PFSK-1 (cell line): ENCODE results near the gene TTLL10.

ENCODE experiments used
- FOXP2 ChIP-seq: optimal IDR thresholded peaks from 2 replicates; pipeline ENCODE3; 2011; ENCODE audit warnings: borderline replicate concordance, control low read depth, inconsistent platforms; ENCODE audit not compliant: insufficient read depth; ENCODE audit errors: extremely low read length, extremely low read depth
- POLR2AphosphoS5 ChIP-seq: IDR thresholded peaks from 2 replicates; pipeline ENCODE4 v1.6.1; 2012; ENCODE audit warnings: low read depth, mild to moderate bottlenecking, control low read depth, low read length, moderate library complexity
- SIN3A ChIP-seq: IDR thresholded peaks from 2 replicates; pipeline ENCODE4 v1.6.1; 2012; ENCODE audit warnings: mild to moderate bottlenecking, low read length, moderate library complexity, borderline replicate concordance; ENCODE audit not compliant: insufficient read depth
- TAF1 ChIP-seq: IDR thresholded peaks from 2 replicates; pipeline ENCODE4 v1.6.1; 2012; ENCODE audit warnings: low read length, control low read depth, borderline replicate concordance; ENCODE audit not compliant: insufficient read depth
- TF ChIP-seq, protein P1 (sequence below), 2 experiments: IDR thresholded peaks; 2 replicates each; pipeline versions ENCODE4 v1.6.1 to v1.8.0; 2011 to 2012; ENCODE audit warnings: low read depth in 2 of 2, low read length in 2 of 2, control low read depth in 1 of 2, inconsistent platforms in 1 of 2, mild to moderate bottlenecking in 1 of 2, moderate library complexity in 1 of 2; ENCODE audit not compliant: insufficient read depth in 1 of 2

The TTLL10 gene

DNA sequence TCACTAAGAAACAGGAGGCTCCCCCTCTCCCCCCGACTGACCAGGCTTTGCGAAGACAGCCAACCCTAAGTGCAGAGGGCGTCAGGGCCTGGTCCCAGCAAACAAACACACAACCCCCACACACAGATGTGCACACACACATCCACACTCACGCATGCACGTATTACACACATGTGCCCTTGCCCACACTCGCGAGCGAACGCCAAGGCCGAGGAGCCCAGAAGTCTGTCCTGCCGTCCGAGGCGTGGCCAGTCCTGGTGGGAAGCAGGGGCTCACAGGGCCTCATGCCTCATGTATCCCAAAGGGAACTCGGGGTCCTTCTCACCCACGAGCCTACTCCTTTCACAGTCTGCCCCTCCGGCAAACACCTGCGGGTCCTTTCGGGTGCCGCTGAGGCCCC lies 56.1 kb downstream of the TTLL10 start:
- no peak for TF ChIP-seq SIN3A
- no peak for TF ChIP-seq TAF1
- no peak for TF ChIP-seq FOXP2
- TF ChIP-seq, protein P1, sequence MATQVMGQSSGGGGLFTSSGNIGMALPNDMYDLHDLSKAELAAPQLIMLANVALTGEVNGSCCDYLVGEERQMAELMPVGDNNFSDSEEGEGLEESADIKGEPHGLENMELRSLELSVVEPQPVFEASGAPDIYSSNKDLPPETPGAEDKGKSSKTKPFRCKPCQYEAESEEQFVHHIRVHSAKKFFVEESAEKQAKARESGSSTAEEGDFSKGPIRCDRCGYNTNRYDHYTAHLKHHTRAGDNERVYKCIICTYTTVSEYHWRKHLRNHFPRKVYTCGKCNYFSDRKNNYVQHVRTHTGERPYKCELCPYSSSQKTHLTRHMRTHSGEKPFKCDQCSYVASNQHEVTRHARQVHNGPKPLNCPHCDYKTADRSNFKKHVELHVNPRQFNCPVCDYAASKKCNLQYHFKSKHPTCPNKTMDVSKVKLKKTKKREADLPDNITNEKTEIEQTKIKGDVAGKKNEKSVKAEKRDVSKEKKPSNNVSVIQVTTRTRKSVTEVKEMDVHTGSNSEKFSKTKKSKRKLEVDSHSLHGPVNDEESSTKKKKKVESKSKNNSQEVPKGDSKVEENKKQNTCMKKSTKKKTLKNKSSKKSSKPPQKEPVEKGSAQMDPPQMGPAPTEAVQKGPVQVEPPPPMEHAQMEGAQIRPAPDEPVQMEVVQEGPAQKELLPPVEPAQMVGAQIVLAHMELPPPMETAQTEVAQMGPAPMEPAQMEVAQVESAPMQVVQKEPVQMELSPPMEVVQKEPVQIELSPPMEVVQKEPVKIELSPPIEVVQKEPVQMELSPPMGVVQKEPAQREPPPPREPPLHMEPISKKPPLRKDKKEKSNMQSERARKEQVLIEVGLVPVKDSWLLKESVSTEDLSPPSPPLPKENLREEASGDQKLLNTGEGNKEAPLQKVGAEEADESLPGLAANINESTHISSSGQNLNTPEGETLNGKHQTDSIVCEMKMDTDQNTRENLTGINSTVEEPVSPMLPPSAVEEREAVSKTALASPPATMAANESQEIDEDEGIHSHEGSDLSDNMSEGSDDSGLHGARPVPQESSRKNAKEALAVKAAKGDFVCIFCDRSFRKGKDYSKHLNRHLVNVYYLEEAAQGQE (IDR thresholded peaks at IDR 0.05; ENCODE audit: insufficient read depth in 1 of 2, low read depth in 2 of 2, low read length in 2 of 2) = no peak
- no peak for TF ChIP-seq POLR2AphosphoS5

DNA sequence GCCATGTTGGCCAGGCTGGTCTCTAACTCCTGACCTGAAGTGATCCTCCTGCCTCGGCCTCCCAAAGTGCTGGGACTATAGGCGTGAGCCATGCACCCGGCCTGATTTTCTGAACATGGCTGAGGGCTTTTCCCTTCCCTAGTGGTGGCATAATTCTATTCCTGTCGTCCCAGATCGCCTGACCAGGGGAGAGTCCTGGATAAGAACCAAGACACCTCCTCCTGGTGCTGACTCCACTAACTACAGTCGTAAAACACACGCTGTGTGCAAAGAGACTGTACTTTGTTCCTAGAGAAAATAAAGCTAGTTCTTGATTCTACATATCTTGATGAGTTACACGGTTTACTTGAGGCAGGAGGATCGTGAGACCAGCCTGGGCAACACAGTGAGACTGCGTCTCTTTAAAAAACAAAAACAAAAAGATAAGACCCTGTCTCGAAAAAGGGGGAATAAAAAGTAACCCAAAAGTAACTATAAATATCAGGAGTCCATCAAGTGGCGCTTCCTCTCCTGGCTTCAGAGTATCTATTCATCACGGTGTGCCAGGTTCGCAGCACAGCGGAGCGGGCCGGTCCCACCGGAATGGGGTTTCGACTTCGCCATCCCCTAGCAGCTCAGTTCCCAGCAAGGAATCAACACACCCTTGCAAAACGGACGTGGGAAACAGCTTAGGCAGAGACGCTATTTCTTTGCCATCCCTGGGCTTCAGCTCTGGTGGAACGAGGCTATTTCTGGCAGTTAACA lies 57.1 kb downstream of the TTLL10 start:
- TF ChIP-seq FOXP2 (no peak), SIN3A (no peak), POLR2AphosphoS5 (no peak; the same call in 1 of the 2 replicates), TAF1 (no peak)
- TF ChIP-seq, protein P1 (IDR thresholded peaks at IDR 0.05; ENCODE audit: insufficient read depth in 1 of 2, low read depth in 2 of 2, low read length in 2 of 2) = no peak

DNA sequence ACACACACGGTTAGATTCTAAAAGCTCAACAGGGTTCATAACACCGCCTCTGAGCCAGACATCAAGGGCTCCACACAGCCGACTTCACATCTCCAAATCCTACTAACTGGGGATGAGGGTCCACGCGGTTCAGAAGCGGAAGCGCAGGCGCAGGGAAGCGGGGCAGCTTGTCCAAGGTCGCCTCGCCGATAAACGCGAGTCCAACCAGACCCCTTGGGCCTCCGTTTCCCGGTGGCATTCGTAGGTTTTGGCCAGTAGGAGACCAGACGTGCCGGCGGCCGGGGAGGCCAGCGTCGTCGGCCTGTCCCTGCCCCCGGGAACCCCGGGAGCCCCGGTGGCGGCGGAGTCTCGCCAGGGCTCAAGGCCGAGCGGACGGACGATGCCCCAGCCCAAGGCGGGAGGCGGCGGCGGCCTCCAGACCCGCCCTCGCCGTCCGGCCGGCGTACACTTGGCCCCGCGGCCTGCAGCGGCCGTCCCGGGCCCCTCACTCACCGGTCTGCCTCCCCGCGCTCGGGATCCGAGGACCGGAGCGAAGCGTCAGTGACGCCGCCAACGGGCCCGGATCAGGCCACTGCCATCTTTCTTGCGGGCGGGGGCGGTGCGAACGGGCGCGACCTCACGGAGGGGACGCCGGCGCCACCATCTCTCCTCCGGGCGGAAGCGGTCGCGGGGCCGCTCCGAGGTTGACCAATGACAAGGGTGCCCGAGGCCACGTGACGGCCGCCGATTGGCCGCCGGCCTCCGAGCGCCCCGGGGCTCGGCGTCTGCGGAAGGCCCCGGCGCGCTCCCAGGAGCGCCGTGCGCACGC lies 57.9 kb downstream of the TTLL10 start, which contains the start of gene SDF4:
SDF4 (minus strand) TSS at position 602 of the 808 bp plus-strand sequence. CDS start 3,229 bp downstream, outside the sequence.
- TF ChIP-seq TAF1 (peak; percentile 87), POLR2AphosphoS5 (peak; percentile 52; the same call in 1 of the 2 replicates), FOXP2 (peak; percentile 32), SIN3A (no peak)

DNA sequence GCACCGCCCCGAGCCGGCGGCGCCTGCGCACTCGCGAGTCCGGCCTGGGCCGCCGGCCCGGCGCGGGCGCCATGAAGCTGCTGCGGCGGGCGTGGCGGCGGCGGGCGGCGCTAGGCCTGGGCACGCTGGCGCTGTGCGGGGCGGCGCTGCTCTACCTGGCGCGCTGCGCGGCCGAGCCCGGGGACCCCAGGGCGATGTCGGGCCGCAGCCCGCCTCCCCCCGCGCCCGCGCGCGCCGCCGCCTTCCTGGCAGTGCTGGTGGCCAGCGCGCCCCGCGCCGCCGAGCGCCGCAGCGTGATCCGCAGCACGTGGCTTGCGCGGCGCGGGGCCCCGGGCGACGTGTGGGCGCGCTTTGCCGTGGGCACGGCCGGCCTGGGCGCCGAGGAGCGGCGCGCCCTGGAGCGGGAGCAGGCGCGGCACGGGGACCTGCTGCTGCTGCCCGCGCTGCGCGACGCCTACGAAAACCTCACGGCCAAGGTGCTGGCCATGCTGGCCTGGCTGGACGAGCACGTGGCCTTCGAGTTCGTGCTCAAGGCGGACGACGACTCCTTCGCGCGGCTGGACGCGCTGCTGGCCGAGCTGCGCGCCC lies 58.6 kb downstream of the TTLL10 start, which contains the start of gene B3GALT6:
B3GALT6 (plus strand) TSS at position 30 of the 588 bp plus-strand sequence; CDS start at position 72, 42 bp downstream.
- no peak for TF ChIP-seq SIN3A
- no peak for TF ChIP-seq FOXP2
- TF ChIP-seq TAF1 = no peak
- TF ChIP-seq POLR2AphosphoS5 = no peak
- TF ChIP-seq, protein P1 (IDR thresholded peaks at IDR 0.05; ENCODE audit: insufficient read depth in 1 of 2, low read depth in 2 of 2, low read length in 2 of 2) = no peak

DNA sequence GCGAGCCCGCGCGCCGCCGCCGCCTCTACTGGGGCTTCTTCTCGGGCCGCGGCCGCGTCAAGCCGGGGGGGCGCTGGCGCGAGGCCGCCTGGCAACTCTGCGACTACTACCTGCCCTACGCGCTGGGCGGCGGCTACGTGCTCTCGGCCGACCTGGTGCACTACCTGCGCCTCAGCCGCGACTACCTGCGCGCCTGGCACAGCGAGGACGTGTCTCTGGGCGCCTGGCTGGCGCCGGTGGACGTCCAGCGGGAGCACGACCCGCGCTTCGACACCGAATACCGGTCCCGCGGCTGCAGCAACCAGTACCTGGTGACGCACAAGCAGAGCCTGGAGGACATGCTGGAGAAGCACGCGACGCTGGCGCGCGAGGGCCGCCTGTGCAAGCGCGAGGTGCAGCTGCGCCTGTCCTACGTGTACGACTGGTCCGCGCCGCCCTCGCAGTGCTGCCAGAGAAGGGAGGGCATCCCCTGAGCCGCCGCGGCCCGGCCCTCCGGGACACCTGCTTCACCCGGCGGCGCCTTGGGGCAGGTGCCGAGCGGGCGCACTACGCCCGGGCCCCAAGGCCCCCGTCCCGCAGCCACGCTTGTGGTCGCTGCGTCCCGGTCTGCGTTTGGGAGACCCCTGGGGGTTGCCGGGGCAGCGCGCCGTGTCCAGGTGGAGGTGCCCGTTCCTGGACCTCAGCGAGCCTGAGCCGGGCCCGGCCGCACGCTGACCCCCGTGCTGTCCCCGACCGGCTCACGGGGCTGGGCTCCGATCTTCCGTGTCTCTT lies 59.3 kb downstream of the TTLL10 start:
- TF ChIP-seq SIN3A (no peak), POLR2AphosphoS5 (no peak), TAF1 (no peak), FOXP2 (no peak)
- TF ChIP-seq, protein P1 (IDR thresholded peaks at IDR 0.05; ENCODE audit: insufficient read depth in 1 of 2, low read depth in 2 of 2, low read length in 2 of 2) = no peak
